Measurements from ENCODE around the gene GFOD2. TPM values are rescaled to one million over a fixed set of nuclear protein-coding genes. Genes with fewer than 3 reads are reported as not detected.
"Not testable (repeated sequence)": the region's sequence is repeated elsewhere in the genome, so short reads cannot be mapped to it uniquely, and the experiment has no call there.

GFOD2 gene
- total RNA-seq, 1 donor: 11.9 TPM

DNA sequence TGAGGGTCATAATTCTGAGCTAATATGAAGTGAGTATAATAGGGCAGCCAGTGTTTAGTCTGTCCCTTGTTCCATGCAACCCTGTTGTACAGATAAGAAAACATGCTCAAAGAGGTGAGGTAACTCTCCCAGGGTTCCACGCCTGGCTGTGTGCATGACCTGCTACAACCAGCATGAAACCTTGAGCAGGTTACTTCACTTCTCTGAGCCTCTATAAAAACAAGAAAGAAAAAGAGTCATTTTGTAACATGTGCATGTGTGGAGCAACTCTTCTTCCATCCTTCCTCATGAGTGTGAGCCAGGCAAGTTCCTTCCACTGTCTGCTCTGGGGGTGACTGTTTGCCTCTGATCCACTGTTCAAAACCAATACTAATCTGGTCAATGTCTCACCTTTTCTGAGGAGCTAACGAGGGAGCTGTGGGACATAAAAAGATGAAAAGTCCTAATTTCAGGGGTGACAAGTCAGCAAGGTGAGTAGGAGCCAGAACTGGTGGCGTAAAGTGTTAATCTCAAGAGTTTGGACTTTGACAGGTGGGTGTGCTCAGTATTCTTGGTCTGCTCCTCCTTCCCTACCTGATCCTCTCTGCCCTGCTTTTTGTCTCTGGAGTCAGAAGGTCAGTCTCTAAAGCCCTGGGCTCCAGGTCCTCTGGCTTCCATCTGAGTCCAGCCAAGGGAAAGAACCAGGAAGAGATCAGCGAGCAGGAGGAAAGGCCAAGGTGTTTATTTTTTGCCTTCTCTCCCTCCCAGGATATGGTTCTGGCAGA, 21.5 kb downstream of the GFOD2 start:
- no peak for DNase-seq (ENCODE audit: low read depth)
- no peak overlapping the region for H3K4me3 ChIP-seq (ENCODE audit: low read depth, low read length)
- TF ChIP-seq, protein P1, sequence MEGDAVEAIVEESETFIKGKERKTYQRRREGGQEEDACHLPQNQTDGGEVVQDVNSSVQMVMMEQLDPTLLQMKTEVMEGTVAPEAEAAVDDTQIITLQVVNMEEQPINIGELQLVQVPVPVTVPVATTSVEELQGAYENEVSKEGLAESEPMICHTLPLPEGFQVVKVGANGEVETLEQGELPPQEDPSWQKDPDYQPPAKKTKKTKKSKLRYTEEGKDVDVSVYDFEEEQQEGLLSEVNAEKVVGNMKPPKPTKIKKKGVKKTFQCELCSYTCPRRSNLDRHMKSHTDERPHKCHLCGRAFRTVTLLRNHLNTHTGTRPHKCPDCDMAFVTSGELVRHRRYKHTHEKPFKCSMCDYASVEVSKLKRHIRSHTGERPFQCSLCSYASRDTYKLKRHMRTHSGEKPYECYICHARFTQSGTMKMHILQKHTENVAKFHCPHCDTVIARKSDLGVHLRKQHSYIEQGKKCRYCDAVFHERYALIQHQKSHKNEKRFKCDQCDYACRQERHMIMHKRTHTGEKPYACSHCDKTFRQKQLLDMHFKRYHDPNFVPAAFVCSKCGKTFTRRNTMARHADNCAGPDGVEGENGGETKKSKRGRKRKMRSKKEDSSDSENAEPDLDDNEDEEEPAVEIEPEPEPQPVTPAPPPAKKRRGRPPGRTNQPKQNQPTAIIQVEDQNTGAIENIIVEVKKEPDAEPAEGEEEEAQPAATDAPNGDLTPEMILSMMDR (IDR thresholded peaks at IDR 0.05; ENCODE audit: insufficient read depth, low read length): no peak

DNA sequence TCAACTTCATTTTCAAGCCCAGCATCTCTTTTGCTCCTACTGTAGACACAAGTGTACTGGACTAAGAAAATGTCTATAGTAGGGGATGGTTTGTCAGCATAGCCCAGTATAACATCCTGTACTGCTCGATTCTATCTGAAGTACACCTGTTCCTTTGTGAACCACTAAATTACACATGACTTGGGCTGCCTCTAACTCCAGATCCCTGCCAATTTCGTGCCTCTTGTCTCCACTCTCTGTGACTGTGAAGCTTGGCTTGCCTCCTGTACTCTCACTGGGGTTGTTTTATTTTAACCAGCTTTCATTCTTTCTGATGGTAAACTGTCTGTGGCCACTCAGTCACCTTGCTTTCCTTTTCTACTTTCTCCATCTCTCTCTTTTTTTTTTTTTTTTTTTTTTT, 24.5 kb downstream of the GFOD2 start:
- H3K4me3 ChIP-seq (ENCODE audit: low read depth, low read length): no peak overlapping the region
- no peak for DNase-seq (ENCODE audit: low read depth)
- TF ChIP-seq, protein P1 (IDR thresholded peaks at IDR 0.05; ENCODE audit: insufficient read depth, low read length): no peak

DNA sequence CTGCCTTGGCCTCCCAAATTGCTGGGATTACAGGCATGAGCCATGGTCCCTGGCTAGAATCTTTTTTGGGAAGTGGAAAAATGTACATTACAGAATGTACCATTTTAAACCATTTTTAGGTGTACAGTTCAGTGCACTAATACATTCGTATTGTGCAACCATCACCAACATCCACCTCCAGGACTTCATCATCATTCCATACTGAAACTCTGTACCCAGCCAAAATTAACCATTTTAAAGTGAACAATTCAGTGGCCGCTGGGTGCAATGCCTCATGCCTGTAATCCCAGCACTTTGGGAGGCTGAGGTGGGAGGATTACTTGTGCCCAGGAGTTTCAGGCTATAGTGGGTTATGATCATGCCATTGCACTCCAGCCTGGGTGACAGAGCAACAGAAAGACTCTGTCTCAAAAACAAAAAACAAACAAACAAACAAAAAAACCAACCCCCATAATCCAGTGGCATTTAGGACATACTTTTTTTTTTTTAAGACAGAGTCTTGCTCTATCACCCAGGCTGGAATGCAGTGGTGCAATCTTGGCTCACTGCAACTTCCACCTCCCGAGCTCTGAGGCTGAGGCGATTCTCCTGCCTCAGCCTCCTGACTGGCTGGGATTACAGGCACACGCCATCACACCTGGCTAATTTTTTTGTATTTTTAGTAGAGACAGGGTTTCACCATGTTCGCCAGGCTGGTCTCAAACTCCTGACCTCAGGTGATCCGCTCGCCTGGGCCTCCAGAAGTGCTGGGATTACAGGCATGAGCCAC, 25.4 kb downstream of the GFOD2 start:
- H3K4me3 ChIP-seq (ENCODE audit: low read depth, low read length); DNase-seq (ENCODE audit: low read depth): not testable (repeated sequence)

DNA sequence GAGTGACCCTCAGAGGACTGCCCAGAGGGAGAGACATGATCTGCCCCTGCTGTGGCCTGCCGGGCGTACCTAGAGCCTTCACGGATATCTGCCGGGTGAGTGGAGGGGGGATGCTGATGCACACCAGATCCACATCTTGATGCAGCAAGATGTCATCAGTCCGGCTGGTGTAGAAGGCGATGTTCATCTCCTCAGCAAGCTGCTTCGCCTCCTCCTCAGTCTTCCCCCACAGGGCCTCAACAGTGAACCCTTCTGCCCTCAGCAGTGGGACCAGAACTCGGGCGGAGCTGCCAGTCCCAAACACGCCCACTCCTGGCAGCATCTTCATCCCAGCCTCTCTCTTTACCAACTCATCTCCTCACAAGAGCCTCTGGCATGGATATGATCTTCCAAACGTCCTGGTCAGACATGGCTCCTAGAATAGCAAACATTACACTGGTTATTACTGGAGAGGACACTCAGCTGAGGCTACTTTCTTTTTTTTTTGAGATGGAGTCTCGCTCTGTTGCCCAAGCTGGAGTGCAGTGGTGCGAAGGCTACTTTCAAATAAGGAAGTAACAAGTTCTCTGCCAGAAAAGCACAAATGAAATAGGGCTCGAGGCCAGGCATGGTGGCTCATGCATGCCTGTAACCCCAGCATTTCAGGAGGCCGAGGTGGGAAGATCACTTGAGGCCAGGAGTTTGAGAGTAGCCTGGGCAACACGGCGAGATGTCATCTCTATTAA, 33.6 kb downstream of the GFOD2 start:
- no peak for DNase-seq (ENCODE audit: low read depth)
- H3K4me3 ChIP-seq (ENCODE audit: low read depth, low read length): no peak overlapping the region
- TF ChIP-seq, protein P1 (IDR thresholded peaks at IDR 0.05; ENCODE audit: insufficient read depth, low read length): no peak

DNA sequence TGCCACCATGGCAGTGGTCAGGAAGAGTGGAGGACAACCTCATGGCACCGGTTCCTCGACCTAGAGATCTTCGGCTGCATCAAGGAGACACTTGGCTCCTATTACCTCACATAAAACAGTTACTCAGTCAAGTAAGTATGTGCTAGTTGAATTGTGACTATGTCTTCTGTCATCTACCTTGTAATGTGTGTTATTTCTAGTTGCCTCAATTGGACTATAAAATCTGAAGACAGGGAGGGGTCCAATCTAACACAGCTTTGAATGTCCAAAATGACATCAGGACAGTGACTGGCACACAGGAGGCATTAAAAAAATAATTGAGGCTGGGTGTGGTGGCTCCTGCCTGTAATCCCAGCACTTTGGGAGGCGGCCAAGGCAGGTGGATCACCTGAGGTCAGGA, 35.3 kb downstream of the GFOD2 start:
- TF ChIP-seq, protein P1 (IDR thresholded peaks at IDR 0.05; ENCODE audit: insufficient read depth, low read length): no peak
- no peak for DNase-seq (ENCODE audit: low read depth)
- H3K4me3 ChIP-seq (ENCODE audit: low read depth, low read length): no peak overlapping the region

DNA sequence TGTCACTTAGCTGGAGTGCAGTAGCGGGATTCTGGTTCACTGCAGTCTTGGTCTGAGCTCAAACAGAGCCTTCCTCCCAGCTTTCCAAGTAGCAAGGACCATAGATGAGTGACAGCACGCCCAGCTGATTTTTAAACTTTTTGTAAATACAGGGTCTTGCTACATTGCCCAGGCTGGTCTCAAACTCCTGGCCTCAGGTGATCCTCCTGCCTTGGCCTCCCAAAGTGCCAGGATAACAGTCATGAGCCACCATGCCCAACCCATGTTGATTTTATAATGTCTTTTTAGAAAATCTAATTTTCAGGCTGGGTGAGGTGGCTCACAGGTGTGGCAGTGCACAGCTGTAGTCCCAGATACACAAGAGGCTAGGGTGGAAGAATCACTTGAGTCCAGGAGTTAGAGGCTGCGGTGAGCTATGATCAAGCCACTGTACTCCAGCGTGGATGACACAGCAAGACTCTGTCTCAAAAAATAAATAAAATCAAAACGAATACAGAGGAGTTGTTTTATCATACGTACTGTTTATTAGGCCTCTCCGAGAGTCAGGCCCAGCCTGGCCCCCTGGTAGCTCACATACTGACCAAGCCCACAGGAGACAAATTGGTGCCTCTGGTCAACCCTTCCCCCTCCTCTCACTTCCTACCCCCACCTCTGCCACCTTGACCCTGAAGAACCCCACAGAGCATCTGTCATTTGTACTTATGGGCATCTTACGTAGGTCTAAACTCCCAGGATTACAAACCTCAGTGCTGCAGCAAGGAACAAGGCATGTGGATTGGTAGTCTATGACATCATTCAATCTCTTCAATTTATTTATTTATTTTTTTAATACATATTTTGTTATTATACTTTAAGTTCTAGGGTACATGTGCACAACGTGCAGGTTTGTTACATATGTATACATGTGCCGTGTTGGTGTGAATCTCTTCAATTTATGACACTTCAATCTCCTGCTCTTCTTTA, 38.9 kb downstream of the GFOD2 start:
- no peak overlapping the region for H3K4me3 ChIP-seq (ENCODE audit: low read depth, low read length)
- DNase-seq (ENCODE audit: low read depth): no peak
- TF ChIP-seq, protein P1 (IDR thresholded peaks at IDR 0.05; ENCODE audit: insufficient read depth, low read length): no peak
